Measurements from ENCODE around the gene OGN. TPM values are rescaled to one million over a fixed set of nuclear protein-coding genes. Genes with fewer than 3 reads are reported as not detected.

Gene OGN
- total RNA-seq, 1 experiment from 2014 or later, result not detected

GRCh38 chr9:92380603-92381002 lies 23.8 kb downstream of the OGN start:
- H3K23me2 ChIP-seq (ENCODE audit: insufficient read length, low read depth, low read length, poor library complexity, severe bottlenecking), result no peaks in the 10 kb centered on the region
- H2BK15ac ChIP-seq (ENCODE audit: low read depth, low read length), result no peak overlapping the region
- Mint-ChIP-seq H3K9me3 (no peaks in the 10 kb centered on the region), H3K27me3 (ENCODE audit: low read depth) (no peaks in the 10 kb centered on the region), H3K4me1 (peaks cover 22 to 26% of the 10 kb centered on the region in 2 experiments), H3K36me3 (ENCODE audit: insufficient read depth in 1 of 3, low read depth in 3 of 3) (no peaks in the 10 kb centered on the region; a peak in 1 of 7 replicates), H3K27ac (no peak overlapping the region), H3K4me3 (no peak overlapping the region)
- no peak overlapping the region for H2BK120ac ChIP-seq (ENCODE audit: low read depth, low read length, poor library complexity, severe bottlenecking)
- H2BK5ac ChIP-seq (ENCODE audit: insufficient read length, low read length), result no peak overlapping the region
- H3K9ac ChIP-seq (ENCODE audit: extremely low read depth, insufficient read length, low read length), result no peak overlapping the region
- H4K91ac ChIP-seq (ENCODE audit: insufficient read length, low read depth, low read length), result no peak overlapping the region
- no peak overlapping the region for H2AFZ ChIP-seq (ENCODE audit: low read length)
- no peak overlapping the region for H2BK20ac ChIP-seq (ENCODE audit: low read depth, low read length, poor library complexity, severe bottlenecking)
- no peaks in the 10 kb centered on the region for H3K27me3 ChIP-seq (ENCODE audit: insufficient read depth, low read length)
- no peak for DNase-seq
- no peak overlapping the region for H3K27ac ChIP-seq (ENCODE audit: insufficient read length, low read depth, low read length)
- no peak overlapping the region for H3K56ac ChIP-seq (ENCODE audit: insufficient read length, low read depth, low read length)
- no CpG with 5 or more reads among the region's 2 CpGs for WGBS (ENCODE audit: extremely low coverage, insufficient read length, low lambda C conversion rate)
- H3K4me2 ChIP-seq (ENCODE audit: insufficient read depth, insufficient read length, low read length), result no peak overlapping the region
- no peak overlapping the region for H4K5ac ChIP-seq (ENCODE audit: insufficient read length, low read depth, low read length)
- no peak overlapping the region for H4K8ac ChIP-seq (replicated peaks; ENCODE audit: insufficient read length, low read depth, low read length)
- no peak for TF ChIP-seq CTCF (conservative IDR thresholded peaks at IDR 0.05)
- H3K14ac ChIP-seq (ENCODE audit: insufficient read depth, low read length), result no peak overlapping the region
- no peak overlapping the region for H3K18ac ChIP-seq (ENCODE audit: insufficient read length, low read depth, low read length)
- no peak overlapping the region for H3K4ac ChIP-seq (ENCODE audit: low read depth, low read length)
- H3K4me1 ChIP-seq (ENCODE audit: insufficient read depth, low read length), result peaks cover 7% of the 10 kb centered on the region; the same call in 1 of the 2 replicates
- no peaks in the 10 kb centered on the region for H3K79me2 ChIP-seq (ENCODE audit: insufficient read depth, low read length)
- no peaks in the 10 kb centered on the region for H3K9me3 ChIP-seq (ENCODE audit: control insufficient read depth, low read depth, low read length)
- no peaks in the 10 kb centered on the region for H4K20me1 ChIP-seq (ENCODE audit: control insufficient read depth, insufficient read depth, insufficient read length)
- H2AK5ac ChIP-seq (ENCODE audit: insufficient read length, low read length), result no peak overlapping the region
- no peak overlapping the region for H2BK12ac ChIP-seq (ENCODE audit: insufficient read length, low read depth, low read length)
- H3K79me1 ChIP-seq (ENCODE audit: insufficient read depth, low read depth, low read length, poor library complexity, severe bottlenecking), result no peaks in the 10 kb centered on the region
- no peak overlapping the region for H3K23ac ChIP-seq (ENCODE audit: insufficient read length, low read depth, low read length)
- no peak overlapping the region for H3T11ph ChIP-seq (ENCODE audit: low read length)

Data from H9 (cell line).